ENCODE results near the gene RUNX3.

The RUNX3 gene

GRCh38 chr1:24966724-24967346 is 36.8 kb upstream of the RUNX3 start:
- no peak for TF ChIP-seq CTCF (IDR thresholded peaks at IDR 0.05; ENCODE audit: low read depth, low read length, missing control alignments)
- H3K4me3 ChIP-seq (replicated peaks; ENCODE audit: low read depth, low read length) = no peak overlapping the region
- DNase-seq (ENCODE audit: extremely low read depth, low read depth) = no peak

- no peak overlapping the region for H3K4me3 ChIP-seq (replicated peaks; ENCODE audit: low read depth, low read length)
- TF ChIP-seq CTCF (IDR thresholded peaks at IDR 0.05; ENCODE audit: low read depth, low read length, missing control alignments) = no peak
- DNase-seq (ENCODE audit: extremely low read depth, low read depth) = no peak
These were observed 36.1 kb upstream of the RUNX3 start for GRCh38 chr1:24966121-24966723.

GRCh38 chr1:24965571-24965930 is 35.5 kb upstream of the RUNX3 start:
- TF ChIP-seq CTCF (IDR thresholded peaks at IDR 0.05; ENCODE audit: low read depth, low read length, missing control alignments) = no peak
- DNase-seq (ENCODE audit: extremely low read depth, low read depth) = no peak
- H3K4me3 ChIP-seq (replicated peaks; ENCODE audit: low read depth, low read length) = no peak overlapping the region

GRCh38 chr1:24964811-24965570 is 34.9 kb upstream of the RUNX3 start:
- TF ChIP-seq CTCF (IDR thresholded peaks at IDR 0.05; ENCODE audit: low read depth, low read length, missing control alignments) = no peak
- no peak for DNase-seq (ENCODE audit: extremely low read depth, low read depth)
- H3K4me3 ChIP-seq (replicated peaks; ENCODE audit: low read depth, low read length) = no peak overlapping the region

- no peak for TF ChIP-seq CTCF (IDR thresholded peaks at IDR 0.05; ENCODE audit: low read depth, low read length, missing control alignments)
- DNase-seq (ENCODE audit: extremely low read depth, low read depth) = no peak
- H3K4me3 ChIP-seq (replicated peaks; ENCODE audit: low read depth, low read length) = no peak overlapping the region
These were observed 34.0 kb upstream of the RUNX3 start for GRCh38 chr1:24963943-24964693.

- H3K4me3 ChIP-seq (replicated peaks; ENCODE audit: low read depth, low read length) = no peak overlapping the region
- no peak for TF ChIP-seq CTCF (IDR thresholded peaks at IDR 0.05; ENCODE audit: low read depth, low read length, missing control alignments)
These were observed 33.2 kb upstream of the RUNX3 start for GRCh38 chr1:24963099-24963872.

More at GRCh38 chr1:24963099-24963872, 33.2 kb upstream of the RUNX3 start:
- no peak for DNase-seq (ENCODE audit: extremely low read depth, low read depth)
